Lower leg skin (tissue), 3 donors: ENCODE data around the gene IFFO2.

Experiments used
- POLR2A ChIP-seq, 2 donors: fragments of 450-650 bp; IDR thresholded peaks; one replicate each; pipeline ENCODE4 v1.6.1; 2016 to 2017; ENCODE audit warnings: antibody characterized with exemption in 2 of 2, mild to moderate bottlenecking in 1 of 2, moderate library complexity in 1 of 2
- TF ChIP-seq, protein P1 (sequence below), 3 donors: fragments of 450-650 bp; IDR thresholded peaks; one replicate each; pipeline ENCODE4 v1.5.1; 2016; ENCODE audit warnings: antibody characterized with exemption in 3 of 3, mild to moderate bottlenecking in 3 of 3, moderate library complexity in 2 of 3

DNA sequence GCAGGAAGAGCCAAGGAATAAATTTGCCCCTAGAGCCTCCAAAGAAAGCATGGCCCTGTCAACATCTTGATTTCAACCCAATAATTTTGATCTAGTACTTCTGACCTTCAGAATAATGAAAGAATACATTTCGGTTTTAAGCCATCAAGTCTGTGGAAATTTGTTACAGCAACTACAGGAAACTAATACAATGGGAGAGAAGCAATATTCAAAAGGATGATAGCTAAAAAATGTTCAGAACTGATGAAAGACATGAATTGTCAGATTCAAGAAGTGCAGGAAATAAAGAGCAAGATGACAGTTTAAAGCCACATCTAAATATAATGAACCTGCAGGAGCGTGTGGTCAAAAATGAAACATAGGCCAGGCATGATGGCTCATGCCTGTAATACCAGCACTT lies 24.8 kb upstream of the IFFO2 start:
- TF ChIP-seq, protein P1, sequence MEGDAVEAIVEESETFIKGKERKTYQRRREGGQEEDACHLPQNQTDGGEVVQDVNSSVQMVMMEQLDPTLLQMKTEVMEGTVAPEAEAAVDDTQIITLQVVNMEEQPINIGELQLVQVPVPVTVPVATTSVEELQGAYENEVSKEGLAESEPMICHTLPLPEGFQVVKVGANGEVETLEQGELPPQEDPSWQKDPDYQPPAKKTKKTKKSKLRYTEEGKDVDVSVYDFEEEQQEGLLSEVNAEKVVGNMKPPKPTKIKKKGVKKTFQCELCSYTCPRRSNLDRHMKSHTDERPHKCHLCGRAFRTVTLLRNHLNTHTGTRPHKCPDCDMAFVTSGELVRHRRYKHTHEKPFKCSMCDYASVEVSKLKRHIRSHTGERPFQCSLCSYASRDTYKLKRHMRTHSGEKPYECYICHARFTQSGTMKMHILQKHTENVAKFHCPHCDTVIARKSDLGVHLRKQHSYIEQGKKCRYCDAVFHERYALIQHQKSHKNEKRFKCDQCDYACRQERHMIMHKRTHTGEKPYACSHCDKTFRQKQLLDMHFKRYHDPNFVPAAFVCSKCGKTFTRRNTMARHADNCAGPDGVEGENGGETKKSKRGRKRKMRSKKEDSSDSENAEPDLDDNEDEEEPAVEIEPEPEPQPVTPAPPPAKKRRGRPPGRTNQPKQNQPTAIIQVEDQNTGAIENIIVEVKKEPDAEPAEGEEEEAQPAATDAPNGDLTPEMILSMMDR (IDR thresholded peaks at IDR 0.05) = no peak
- TF ChIP-seq POLR2A (IDR thresholded peaks at IDR 0.05) = no peak
